ENCODE results near the gene AHCYL2.
"Not testable (repeated sequence)": the region's sequence is repeated elsewhere in the genome, so short reads cannot be mapped to it uniquely, and the experiment has no call there.

Gene AHCYL2

DNA sequence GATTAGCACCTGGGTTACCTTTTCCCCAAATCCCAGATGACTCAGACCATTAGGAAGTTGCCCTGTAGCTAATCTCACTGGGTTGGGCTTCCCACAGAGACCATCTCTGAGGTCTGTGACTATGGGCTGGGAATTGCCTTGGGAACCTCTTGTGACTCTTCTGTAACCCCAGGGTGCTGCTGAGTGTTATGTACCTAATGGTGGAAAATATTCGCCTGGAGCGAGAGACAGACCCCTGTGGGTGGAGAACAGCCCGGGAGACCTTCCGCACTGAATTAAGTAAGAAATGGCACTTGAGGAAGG lies 229.4 kb downstream of the AHCYL2 start:
- DNase-seq (ENCODE audit: low spot score) = no peak

DNA sequence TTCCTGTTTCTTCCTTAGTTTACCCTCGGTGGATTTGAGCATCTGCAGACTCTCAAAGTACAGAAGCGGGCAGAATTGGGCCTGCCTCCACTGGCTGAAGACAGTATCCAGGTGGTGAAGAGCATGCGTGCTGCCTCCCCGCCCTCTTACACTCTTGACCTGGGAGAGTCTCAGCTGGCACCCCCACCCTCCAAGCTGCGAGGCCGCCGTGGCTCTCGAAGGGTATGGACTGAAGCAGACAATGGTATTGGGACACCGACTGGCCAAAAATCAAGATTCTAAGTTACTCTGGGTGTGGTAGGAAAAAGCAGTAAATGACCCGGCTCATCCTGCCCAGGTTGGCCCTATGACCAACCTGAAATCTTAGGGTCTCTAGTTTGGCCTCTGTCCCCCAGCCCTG lies 231.6 kb downstream of the AHCYL2 start:
- DNase-seq (ENCODE audit: low spot score) = no peak

DNA sequence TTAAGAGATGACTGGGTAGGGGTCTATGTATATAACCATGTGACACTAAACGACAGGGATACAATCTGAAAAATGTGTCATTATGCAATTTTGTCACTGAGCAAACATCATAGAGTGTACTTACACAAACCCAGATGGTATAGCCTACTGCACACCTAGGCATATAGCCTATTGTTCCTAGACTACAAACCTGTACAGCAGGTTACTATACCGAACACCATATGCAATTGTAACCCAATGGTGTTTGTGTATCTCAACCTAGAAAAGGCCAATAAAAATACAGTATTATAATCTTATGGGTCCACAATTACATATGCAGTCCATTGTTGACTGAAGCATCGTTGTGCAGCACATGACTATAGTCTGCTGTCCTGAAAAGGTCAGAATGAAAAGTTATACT lies 232.3 kb downstream of the AHCYL2 start:
- DNase-seq (ENCODE audit: low spot score) = no peak

- DNase-seq (ENCODE audit: low spot score) = no peak
Measured at GRCh38 chr7:129458171-129458570, 233.3 kb downstream of the AHCYL2 start.

DNA sequence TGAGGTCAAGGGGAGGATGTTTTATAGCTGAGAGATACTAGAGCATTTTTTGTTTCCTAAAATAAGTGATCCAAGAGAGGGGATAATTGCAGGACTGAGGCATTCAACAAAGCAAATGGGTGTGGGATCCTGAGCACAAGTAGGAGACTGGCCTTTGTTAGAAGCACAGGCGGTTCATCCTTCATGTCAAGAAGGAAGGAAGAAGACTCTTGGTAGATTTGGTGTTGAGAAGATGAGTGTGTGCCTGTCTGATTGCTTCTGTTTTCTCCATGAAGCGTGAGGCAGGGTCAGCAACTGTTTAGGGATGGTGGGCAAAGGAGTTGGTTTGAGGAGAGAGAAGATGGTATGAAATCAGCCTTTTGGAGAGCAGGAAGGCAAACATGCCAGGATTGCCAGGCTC lies 237.0 kb downstream of the AHCYL2 start:
- no peak for DNase-seq (ENCODE audit: low spot score)

DNA sequence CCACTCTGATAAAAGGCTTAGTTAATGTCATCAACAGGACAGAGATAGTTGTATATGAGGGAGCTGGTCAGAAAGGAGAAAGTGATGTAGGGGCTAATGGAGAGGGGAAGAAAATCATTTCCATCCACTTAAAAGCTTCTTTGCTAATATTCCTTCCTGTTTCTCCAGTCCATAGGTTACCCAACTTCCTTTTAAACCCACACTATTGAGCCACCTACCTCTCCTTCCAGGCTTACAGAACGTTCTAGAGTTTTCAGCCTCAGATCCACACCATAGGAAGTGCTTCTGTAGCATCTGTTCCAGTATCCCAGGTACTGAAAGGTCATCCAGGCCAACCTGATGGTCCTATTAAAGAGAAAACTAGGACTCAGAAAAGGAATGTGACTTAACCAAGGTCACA lies 237.6 kb downstream of the AHCYL2 start:
- no peak for DNase-seq (ENCODE audit: low spot score)

DNA sequence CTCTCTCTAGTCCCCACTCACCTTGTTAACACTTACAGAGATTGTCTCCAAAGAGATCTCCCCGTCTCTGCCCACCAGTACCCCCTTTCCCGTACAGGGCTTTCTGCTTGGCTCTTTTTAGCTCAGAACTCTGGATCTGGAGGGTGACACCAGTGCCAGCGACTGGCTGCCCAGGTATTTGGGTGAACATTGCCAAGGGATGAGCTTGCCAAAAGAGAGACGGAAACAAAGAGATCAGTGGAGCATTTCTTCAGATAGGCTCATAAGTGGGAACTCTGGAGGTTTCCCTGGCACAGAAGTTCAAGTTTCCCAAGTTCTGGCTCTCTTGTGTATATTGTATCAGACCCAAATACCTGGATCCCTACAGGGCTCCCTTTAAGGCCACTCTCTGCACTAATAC lies 239.4 kb downstream of the AHCYL2 start:
- no peak for DNase-seq (ENCODE audit: low spot score)

- no peak for DNase-seq (ENCODE audit: low spot score)
Measured at GRCh38 chr7:129465080-129465479, 240.2 kb downstream of the AHCYL2 start.

DNA sequence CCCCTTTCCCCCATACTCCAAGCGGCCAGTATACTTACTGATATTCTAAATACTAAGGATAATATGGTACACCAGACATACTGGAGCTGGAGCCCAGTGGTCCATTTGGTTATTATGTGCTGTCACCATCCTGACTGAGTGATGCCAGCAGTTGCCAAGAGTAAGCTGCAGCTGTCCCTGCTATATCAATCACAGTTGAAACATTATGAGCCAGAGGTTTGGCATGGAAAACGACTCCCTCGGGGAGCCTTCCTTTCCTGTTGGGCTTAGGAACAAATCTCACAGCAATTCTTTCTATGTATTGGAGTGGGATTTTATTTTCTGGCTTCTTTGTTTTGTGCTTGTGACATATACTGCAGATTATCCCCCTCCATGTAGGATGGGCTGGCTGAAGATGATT lies 242.0 kb downstream of the AHCYL2 start:
- no peak for DNase-seq (ENCODE audit: low spot score)

GRCh38 chr7:129468087-129468486 lies 243.3 kb downstream of the AHCYL2 start:
- no peak for DNase-seq (ENCODE audit: low spot score)

DNA sequence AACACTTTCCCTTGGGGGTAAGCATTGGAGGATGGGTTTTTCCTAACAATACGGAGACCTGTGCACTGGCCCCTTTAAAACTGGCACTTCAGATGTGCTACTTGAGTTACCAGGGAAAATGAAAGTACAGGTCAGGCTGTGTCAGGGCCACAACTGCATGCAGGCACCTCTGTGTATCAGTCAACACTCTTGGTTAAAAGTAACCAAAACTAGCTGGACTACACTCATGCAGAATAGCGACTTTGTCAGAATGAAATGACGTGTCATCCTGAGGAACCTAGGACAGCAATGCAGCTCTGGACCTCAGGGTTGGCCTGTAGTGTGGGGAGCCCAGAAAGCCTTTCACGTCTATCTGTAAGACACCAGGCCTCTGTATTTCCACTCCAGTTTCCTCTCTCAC lies 243.7 kb downstream of the AHCYL2 start:
- no peak for DNase-seq (ENCODE audit: low spot score)

DNA sequence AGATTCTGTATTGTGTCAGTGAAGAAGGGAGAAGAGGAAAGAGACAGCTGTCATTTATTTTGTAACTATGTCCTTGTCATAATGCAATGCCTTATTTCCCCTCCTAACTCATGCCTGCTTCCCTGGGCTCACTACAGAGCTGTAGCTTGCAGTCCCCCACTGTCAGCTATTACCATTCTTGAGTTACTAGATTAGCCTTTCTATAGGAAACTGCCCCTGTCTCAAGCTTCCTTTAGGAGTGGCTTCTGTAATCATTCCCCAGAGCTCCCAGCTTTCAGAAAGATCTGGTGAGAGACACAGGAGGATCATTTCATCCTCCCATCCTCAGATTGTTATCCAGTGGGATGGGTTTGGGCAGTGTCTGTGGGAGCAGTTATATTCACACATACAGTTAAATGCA lies 245.1 kb downstream of the AHCYL2 start:
- DNase-seq (ENCODE audit: low spot score) = no peak

GRCh38 chr7:129470411-129470810 lies 245.6 kb downstream of the AHCYL2 start:
- DNase-seq (ENCODE audit: low spot score) = no peak

DNA sequence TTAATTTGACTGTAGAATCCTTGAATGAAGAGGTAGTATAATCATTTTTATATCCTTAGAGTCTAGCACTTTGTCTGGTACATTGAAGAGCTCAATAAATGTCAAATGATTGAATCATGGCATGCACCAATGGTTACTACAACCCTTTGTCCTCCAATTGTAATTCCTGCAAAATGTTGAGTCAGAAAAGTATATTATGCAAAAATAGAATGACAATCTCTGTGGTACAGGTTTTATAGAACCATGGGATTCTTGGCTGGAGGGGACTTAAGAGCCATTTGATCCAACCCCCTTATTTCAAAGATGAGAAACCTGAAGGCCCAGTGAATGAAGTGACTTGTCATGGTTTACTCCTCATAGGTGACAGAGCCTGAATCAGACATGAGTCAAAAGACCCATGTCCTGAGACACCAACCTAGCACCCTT lies 246.6 kb downstream of the AHCYL2 start:
- no peak for DNase-seq (ENCODE audit: low spot score)

DNA sequence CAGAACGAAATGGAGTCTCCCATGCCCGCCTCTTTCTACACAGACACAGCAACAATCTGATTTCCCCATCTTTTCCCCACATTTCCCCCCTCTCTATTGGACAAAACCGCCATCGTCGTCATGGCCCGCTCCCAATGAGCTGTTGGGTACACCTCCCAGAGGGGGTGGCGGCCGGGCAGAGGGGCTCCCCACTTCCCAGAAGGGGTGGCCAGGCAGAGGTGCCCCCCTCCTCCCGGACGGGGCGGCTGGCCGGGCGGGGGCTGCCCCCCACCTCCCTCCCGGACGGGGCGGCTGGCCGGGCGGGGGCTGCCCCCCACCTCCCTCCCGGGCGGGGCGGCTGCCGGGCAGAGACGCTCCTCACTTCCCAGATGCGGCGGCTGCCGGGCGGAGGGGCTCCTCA lies 251.1 kb downstream of the AHCYL2 start:
- not testable (repeated sequence) for DNase-seq (ENCODE audit: low spot score)

- not testable (repeated sequence) for DNase-seq (ENCODE audit: low spot score)
Measured at GRCh38 chr7:129476398-129476797, 251.6 kb downstream of the AHCYL2 start.

All from germinal center (tissue), 1 donor.